Measurements from ENCODE around the gene SLC40A1.

The SLC40A1 gene

DNA sequence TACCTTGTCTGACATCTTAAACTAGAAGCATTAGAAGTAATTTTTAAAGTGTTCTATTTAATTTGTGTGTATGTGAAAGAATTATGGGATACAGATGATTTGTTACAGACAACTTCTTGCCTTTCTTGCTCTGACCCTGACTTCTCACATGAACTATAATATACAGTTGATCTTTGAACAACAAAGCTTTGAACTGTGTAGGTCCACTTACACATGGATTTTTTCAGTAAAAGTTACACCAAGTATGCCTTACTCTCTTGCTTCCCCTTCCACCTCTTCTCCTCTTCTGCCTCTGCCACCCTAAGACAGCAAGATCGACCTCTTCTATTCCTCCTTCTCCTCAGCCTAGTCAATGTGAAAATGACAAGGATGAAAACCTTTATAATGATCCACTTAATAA is 42.2 kb downstream of the SLC40A1 start:
- DNase-seq (ENCODE audit: low spot score): no peak

DNA sequence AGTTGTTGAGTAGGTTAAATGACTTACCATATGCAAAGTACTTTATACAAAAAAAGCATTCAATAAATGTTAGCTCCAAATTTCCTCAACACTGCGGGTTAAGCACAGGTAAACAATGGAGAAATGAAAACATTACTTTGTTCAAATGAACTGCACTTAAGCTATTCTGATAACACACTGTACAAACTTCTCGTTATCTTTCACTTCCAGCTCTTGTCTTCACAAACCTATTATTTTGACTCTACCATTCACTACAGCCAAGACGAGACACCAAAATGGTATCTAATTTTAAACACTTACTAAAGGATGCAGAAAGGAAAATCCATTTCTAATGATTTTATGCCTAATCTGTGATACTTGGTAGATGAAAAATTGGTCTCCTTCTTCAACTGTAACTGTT is 43.8 kb downstream of the SLC40A1 start:
- no peak for DNase-seq (ENCODE audit: low spot score)

DNA sequence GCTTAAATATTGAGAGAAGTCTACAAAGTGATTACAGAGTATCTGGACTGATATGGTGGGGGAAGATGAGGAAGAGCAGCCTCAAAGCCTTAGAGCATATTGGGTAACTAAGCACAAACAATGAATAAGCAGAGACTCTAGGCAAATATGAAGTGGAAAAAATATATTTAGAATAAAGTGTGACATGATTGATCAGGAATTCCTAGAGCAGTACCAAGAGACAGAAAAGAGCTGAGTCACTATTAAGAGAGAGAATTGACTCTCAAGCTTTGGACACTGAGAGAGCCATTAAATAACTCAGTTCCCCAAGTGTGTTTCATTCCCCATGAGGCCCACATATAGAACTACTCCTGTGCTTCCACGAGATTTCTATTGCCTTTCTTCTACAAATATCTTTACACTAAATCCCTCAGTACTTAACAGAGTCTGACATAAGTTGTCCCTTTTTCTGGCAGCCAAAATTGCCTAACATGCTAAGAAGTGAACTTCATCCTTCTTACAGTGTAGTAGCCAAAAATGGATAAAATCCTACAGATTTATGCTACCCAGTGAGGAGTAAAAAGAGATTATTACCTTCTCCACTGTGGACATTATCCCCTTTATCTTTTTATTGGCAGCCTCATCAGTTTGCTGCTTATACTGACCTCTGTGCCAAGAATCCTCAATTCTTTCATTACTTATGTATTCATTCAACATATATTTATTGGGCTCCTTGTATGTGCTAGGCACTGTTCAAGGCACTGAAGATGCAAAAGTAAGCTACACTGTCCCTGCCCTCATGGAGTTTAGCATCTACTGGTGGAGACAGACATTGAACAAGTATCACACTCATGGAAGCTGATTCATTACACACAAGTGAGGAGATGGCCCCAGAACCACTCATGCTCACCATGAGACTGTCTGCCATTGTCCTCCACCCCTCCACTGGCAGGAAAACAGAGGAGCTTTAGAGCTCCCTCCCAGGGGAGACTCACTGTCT is 45.4 kb downstream of the SLC40A1 start:
- peak; percentile 59 for DNase-seq (ENCODE audit: low spot score)

DNA sequence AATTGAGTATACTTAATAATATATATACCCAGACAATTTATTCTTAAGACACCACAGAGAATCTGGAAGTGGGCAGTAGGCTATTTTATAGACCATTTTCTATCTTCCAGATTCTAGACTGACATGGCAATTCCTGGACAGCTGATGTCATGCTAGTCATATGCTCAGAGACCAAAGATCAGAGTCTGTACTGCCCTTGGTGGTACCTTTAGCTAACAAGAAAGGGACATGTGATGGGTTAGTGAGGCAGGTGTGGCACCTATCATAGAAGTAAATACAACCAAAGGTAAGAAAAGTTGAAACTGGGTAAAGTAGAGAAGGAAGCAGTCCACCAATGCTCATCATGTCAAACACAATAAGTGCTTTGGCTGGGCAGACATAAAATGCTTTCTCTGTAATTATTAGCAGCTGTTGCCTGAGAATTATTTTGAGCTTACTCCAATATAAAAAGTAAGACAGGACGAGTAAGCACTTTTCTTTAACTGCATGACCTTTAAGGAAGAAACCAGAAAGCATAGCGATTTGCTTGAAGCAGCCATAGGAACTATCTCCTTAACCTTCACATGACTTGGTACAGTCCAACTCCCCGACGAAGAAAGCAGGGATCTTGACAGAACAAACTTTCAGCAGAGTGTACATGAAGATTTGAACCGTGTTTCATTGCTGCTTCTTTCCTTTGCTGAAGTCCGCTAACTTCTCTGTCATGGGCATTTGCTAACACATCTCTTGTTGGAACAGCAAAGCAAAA is 47.1 kb downstream of the SLC40A1 start:
- DNase-seq (ENCODE audit: low spot score): peak; percentile 8

DNA sequence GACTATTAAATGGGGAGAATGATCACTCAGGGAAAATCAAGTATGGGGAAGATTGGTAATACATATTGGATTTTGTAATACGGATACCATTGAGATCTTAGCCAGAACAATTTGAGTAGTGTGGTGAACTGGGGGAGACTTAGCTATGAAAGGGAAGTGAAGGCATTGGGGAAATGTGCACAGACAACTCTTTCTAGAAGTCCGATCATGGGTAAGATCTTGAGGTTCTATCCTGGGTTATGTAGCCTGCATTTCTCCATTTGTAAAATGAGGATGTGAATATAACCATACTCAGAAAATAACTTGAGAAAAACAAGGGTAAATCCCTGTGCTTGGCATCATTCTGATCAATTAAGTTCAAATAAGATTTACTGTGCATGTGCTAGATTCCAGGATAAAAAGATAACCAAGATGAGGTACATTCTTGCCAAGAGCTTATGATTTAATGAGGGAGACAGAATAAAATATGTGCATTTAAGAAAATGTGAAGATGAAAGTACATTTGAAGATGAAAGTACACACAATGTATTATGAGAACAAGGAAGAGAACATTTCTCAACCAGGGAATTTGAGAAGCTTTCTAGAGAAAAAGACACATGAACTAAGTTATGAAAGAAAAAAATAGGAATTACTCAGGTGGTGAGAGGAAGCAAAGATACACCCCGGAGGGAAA is 49.5 kb downstream of the SLC40A1 start:
- no peak for DNase-seq (ENCODE audit: low spot score)

DNA sequence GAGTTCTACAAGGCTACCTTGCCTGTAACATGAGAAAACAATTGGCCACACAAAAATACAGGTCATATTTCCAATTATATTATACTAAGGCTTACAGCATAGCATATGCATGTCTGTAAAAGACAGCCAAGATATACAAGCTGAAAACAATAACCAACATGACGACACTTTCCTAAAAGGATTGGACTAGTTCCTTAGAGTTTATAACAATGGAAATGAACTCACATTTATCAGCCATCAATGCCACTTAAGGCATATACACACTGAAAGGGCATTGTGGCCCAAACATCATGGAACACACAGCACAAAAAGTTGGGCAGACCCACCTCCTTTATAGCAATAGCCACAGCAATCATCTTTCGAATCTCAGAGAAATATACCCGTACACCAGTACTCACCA is 52.0 kb downstream of the SLC40A1 start:
- no peak for DNase-seq (ENCODE audit: low spot score)

DNA sequence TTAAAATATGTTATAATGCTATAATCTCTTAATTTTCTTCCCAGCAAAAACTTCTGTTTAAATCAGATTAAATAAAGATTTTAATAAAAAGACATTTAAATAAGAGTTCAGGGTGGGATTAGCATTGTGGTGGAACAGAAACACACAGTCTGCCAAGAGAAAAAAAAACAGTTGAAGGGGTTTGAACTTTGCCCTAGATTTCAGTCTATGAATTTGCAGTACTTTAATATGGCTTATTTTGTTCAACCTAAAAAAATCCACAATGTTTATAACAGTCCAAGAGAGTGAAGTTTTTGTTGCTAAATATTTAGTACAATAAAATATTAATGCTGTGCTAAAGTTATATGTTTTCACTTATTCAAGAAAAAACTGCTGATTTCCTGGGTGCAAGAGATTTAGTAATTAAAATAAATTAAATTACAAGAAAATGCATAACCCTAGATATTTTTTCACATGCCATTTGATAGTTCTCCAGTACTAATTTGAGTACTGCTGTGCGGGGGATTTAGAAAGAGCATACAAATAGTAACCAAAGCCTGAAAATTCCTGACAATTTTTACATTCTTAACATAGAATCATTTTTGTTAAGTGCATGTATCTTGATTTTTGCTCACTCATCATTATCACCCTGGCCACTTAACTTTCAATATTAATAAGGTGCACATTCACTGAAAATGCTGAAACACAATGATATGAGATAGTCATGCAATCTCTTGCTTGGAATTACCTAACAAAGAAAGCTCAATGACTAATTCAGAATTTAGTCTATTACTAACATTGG is 52.6 kb downstream of the SLC40A1 start:
- no peak for DNase-seq (ENCODE audit: low spot score)

DNA sequence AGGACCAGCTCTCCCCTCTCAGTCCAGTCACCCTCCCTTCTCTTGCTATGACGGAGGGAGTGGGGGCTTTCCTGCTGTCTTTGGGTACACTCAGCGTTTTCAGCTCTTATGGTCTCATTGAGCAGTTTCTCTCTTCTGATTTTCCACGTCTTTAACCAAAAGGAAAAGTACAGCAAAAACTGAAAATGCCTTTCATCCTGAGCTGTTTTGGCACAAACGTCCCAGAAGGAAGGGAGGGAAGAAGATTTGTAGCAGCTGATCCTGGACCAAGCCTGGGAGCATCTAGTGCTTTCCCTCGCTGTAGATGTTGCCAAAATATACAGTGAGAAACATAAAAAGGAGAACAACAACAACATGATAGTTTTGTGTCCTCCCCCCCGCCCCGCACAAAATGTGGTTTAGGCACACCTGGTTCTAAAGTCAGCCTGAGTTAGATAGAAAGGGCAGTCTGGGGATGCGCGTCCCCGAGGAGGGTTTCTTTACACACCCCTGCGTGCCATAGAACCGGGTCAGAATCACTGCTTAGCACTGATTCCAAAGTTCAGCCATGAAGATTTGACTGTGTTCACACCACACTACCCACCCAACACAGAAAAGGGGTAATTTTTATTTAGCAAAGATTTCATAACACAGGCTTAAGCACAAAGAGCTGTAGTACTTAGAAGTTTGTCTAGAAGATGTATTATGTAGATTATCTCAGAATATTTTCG is 53.4 kb downstream of the SLC40A1 start:
- no peak for DNase-seq (ENCODE audit: low spot score)

DNA sequence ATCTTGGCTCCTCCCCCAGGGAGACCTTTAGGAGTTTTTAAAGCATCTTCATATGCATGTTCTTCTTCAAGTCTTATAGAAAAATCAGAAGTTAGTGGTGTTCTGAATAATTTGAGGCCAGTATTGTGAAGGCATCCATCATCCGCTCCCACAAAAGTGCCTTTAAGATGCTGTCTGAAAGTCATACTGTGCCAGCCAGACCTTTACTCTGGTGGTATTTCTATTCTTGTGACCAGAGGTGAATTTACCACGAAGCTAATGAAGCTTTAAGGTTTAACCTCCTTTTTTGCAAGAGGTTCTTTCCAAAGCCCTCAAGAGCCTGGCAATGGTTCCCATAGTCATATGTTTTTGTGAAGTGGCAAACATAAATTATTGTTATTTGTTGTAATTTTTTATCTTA is 54.3 kb downstream of the SLC40A1 start:
- no peak for DNase-seq (ENCODE audit: low spot score)

DNA sequence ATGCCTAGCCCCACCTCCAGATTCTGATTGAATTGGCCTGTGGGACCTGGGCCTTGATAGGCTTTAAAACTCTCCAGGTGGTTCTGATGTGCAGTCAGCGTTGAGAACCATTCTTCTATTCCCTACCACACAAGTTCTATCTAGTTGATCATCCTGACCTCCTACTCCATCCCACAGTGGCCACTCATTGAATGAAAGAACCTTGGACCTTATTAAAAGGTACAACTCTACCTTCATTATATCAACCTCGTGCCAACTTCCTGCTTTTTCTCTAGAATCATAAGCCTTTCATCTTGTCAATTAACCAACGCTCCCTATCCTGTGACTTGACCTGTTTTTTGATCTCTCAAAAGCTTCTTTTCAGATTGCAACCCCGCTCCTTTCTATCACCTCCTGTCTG is 55.8 kb downstream of the SLC40A1 start:
- no peak for DNase-seq (ENCODE audit: low spot score)

DNA sequence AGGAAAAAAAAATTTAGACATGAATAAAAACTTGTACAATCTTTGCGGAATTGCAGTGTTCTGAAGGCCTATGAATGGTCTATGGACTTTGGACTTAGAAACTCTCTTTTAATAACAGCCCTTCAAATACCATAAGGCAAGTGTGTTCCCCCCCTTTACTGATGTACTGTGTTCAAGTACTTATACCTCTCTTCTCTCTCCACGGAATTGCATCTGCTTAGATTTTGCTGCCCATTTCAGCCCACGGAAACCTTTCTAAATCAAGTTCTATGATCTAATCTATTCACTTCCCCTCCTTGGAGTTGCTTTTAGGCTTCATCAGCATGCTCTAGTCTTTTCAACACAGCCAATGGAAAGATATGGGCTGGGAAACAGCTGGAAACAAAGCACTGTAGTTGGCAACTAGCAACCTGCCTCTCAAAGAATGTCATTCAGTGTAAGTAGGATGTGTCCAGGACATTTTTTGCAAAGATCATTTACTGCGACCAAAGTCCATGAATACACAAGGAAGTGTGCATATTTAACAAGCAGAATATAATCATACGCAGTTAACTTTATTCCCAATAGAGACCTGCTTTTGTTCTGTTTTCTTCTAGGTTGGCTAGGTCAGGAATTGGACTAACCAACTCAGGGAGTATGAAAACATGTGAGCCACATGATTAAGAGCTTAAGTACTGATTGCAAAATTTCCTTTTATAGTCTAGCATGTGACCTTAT is 58.0 kb downstream of the SLC40A1 start:
- no peak for DNase-seq (ENCODE audit: low spot score)

DNA sequence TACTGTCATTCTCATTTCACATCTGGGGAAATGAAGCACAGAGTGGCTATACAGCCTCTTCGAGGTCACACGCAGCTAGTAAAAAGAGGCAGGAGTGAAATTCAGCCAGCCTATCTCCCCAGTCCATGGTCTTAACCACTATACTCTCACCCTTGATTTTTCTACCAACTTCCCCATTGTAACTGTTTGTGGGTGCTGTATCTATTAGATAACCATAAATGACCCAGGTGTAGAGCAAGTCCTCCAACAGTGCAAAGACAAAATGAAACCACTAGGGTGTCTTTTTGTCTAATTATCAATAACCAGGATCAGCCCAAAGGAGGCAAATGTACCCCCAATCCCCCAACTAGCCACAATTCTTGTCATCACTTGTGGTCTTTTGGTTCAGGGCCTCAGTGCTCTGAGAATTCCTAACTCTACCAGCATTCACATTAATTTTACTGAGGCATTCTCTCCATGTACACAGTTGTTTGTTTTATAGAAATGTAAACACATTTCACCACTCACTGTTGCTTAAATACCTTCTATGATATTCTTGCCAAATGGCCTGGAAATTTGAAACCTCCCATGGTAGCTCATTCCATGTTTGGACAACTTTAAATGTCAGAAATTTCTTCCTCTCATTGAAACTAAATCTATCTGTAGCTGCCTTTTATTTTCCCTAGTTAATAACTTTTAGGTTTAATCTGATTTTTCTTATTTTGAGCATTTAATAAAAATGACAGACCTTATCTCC is 58.7 kb downstream of the SLC40A1 start:
- no peak for DNase-seq (ENCODE audit: low spot score)

DNA sequence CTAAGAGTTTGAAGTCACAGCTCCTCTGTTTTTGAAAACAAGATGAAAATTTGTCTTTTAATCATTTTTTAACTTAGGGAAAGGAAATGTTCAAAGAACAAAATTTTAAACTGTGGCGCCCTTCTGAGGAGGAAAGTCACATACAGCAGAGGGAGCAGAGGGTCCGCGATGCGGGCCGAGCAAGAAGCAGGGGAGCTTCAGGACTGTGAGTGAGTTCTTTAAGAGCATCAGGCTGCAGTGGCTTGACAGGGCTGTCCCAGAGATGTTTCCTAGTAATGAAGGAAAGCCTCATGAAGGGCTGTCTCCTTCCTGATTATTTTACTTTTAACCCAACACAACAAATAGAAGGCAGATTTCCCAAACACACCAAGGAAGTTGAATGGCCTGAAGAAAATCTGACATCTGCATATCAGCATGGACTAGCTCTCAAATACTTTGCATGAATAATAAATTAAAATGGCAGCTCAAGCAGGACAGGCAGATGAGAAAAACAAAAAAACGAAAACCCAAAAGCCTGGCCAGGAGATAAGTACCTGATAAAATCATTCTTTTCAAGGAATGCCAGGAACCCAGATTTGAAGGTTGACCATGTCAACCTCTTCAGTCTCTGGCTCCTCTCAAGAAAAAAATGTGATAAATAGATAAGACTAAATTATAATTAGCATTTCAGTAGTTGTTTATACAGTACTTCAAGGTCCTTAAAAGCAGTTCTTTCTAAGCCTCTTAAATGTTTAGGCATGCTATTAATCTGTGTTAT is 60.8 kb downstream of the SLC40A1 start:
- no peak for DNase-seq (ENCODE audit: low spot score)

DNA sequence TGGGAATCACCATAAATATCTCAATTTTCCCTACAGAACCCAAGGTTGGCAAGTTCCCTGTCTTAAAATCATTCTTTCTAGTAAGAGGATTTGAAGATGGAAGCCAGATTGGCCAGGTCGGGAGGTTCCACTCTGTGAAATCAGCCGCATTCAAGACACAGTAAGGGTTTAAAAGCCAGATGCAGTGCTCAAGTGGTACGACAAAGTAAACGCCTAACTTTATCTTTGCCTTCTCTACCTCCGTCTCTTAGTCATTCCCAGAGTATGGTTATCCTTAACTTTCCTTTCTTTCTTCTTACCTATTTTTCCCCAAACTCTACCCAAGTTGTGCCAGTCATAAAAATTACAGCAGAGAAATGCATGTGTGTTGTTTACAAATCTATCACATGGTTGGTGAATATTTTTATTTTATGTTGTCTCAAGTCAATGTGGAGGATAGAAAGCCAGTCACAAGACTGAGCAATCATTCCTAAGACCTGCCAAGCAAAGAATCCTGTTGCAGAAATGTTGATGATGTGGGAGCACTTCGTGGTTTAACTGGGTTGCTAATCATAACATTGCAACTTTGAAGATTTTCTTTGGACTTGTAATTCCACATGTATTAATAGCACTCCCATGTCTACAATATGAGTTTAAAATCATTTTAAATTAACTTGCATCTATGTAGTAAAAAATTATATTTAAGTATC is 62.6 kb downstream of the SLC40A1 start:
- peak; percentile 11 for DNase-seq (ENCODE audit: low spot score)

DNA sequence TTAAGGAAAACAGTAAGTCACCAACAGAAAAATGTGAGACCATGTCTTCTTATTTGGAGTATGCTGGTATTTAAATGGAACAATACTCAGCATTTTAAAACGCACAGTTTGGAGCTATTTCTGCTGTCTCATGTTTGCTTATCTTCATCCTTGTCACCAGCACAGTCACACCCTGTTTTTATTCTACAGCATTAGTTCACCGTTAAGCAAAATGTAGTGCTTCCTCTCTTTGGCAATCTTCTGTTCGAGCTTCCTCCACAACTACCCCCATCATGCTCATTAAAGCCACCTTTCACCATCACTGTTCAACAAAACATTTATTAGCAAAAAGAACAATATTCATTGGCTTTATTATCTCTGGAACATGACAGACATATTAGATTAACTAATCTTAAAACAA is 64.0 kb downstream of the SLC40A1 start:
- DNase-seq (ENCODE audit: low spot score): no peak

DNA sequence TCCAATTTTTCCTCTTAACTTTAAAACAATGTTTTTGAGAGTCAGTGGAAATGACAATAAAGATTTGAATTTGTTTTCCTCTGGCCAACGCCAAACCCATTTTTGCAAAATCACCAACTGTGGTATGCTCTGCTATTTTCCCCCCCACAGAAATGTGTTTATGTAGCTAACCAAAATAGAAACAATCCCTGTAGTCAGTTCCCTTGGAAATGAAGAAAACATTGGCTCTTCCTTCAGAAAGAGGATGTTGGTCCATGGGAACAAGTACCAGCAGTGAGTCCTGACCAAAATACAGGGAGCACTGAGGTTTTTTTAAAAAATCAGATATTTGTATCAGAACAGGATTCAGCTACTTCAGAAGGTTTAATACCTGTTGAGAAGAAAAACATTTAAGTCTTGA is 65.3 kb downstream of the SLC40A1 start:
- no peak for DNase-seq (ENCODE audit: low spot score)

DNA sequence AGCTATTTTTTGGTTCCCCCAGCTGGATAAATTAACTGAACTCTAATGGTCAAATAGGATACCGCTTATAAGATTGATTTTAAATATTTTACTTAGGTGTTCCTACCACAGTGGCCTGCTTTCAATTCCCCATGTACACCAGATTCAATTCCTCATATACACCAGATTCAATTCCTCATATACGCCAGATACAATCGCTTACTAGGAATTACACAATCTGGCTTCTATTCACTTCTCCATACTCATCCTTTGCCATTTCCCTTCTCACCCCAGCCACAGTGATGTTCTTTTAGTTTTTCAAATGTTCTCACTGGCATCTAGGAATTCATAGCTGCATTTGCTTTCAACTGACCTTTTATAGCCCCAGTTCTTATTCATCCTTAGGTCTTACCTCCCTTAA is 66.5 kb downstream of the SLC40A1 start:
- DNase-seq (ENCODE audit: low spot score): no peak

DNA sequence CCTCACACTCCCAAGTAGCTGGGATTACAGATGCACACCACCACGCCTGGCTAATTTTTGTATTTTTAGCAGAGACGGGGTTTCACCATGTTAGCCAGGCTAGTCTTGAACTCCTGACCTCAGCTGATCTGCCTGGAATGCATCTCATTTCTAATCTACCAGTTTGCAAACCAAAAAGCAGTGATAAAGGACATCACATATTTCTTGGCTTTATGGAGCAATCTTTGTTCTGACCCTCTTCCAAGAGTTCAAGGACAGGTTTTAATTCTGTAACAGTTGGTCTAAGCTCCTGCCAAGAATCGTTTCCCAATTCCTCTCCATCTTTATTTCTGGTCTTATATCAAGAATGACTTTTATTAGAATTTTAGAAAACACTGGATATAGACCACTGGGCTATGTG is 67.7 kb downstream of the SLC40A1 start:
- DNase-seq (ENCODE audit: low spot score): no peak

DNA sequence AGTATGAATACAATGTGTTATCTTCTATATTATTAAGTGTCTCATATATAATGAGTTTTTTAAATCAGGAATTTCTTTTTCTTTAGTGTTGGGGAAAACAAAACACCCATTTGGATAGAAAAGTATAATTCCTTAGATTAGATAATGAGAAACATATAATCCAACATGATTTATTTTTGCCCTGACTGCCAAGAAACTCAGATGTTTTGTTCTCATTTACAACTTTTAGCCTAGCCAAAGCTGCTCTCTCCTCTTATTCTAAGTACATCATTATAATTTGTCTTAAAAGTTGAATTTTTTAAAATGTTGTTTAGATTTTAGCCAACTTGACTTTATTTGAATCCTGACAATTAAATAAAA is 68.6 kb downstream of the SLC40A1 start:
- no peak for DNase-seq (ENCODE audit: low spot score)

Measured in GM03348 (cell line).